ENCODE measurements around the gene GALNT13.

GRCh38 chr2:154198866-154199265 is 327.1 kb downstream of the GALNT13 start:
- TF ChIP-seq CTCF (IDR thresholded peaks at IDR 0.05) (no peak), ZFX (IDR thresholded peaks at IDR 0.05; ENCODE audit: borderline replicate concordance) (no peak)
